Erythroblast (primary cell): ENCODE results near the gene TCAP.

Source experiments
- GATA1 ChIP-seq: IDR thresholded peaks from 2 replicates; pipeline ENCODE4 v1.6.1; 2011; ENCODE audit warnings: low read depth, mild to moderate bottlenecking, control low read depth, low read length, moderate library complexity
- POLR2A ChIP-seq: IDR thresholded peaks from 2 replicates; pipeline ENCODE4 v1.6.1; 2011; ENCODE audit warnings: mild to moderate bottlenecking, low read length

DNA sequence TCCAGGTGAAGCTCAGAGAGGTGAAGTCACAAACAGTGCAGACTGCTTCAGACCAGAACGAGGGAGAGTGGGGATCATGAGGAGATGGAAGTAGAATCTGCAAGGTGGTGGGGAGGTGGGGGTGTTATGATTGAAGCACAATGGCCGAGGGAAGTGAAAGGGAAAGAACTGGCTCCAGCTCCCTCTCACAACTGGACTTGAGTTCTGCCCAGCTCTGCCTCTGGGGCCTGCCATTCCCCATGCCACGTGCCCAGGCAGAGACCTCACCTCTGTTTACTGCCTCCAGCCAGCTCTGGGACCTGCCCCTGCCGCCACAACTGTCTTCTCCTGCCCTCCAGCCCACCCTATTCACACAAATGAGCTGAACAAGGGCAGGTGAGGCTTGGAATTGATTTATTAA is 5.6 kb downstream of the TCAP start:
- TF ChIP-seq POLR2A (no peak), GATA1 (no peak)
